ENCODE data around the gene CD48.
A peak's percentile ranks its signal among the peaks of the same experiment; 100 is the strongest.

Gene CD48

DNA sequence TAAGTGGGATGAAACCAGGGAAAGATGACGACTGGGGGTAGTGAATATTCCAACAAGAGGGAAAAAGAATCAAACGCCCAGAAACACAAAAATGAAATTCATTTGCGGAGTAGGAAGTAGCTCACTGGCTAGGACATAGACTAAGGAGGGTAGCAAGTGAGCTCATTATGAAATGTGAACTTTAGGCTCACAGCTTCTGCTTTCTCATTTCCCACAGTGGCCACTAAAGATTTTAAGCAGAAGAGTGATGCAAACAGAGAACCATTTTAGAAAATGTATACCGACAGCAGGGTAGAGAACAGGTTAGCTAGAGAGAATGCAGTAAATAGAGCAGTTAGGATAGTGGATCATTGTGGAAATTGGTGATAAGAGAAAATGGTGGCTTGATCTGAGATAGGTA is 3.5 kb downstream of the CD48 start:
- peaks cover 75% of the 10 kb centered on the region for H3K79me2 ChIP-seq (ENCODE audit: insufficient read depth, low read length)
- peaks cover 82% of the 10 kb centered on the region for H3K4me1 ChIP-seq (ENCODE audit: insufficient read depth, low read length, poor library complexity, severe bottlenecking)
- peak overlapping the region; percentile 82 for H3K4me3 ChIP-seq (ENCODE audit: low read length, poor library complexity, severe bottlenecking)

DNA sequence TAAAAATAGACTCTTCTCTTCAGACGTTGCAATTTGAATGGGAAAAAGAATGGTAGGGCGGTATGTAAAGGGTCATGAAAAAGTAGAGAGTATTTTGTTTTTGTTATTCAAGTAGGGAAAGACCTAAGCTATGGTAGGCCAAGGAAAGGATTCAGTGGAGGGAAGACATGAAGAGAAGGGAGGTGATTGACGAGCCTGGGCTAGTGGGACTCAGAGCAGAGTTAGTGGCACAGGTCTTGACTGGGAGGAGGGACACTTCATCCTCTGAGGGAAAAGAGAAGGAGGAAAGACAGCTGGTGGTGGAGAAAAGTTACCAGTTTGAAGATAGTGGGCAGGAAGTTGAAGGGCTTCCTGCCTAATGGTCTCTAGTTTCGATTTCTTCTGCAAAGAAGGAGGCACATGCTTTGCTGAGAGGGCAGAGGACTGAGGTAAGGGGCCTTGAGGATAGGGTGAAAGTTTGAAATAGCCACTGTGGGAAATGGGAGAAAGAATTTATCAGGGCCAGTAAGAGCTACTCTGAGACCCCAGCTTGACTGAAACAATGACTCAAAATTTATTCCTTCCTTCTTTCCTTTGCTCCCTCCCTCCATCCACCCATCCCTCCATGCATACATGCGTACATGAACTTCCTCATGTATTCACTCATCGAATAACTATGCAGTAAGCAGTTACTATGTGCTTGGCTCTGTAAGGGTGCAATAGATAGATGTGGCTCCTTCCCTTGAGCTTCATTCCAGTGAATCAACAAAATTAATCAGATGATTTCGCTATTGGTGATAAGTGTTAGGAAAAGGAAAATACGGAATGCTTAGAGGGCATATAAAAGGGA is 4.2 kb downstream of the CD48 start:
- H3K9ac ChIP-seq (ENCODE audit: low read depth, low read length, poor library complexity, severe bottlenecking) = peak overlapping the region; percentile 78
- TF ChIP-seq, protein P1, sequence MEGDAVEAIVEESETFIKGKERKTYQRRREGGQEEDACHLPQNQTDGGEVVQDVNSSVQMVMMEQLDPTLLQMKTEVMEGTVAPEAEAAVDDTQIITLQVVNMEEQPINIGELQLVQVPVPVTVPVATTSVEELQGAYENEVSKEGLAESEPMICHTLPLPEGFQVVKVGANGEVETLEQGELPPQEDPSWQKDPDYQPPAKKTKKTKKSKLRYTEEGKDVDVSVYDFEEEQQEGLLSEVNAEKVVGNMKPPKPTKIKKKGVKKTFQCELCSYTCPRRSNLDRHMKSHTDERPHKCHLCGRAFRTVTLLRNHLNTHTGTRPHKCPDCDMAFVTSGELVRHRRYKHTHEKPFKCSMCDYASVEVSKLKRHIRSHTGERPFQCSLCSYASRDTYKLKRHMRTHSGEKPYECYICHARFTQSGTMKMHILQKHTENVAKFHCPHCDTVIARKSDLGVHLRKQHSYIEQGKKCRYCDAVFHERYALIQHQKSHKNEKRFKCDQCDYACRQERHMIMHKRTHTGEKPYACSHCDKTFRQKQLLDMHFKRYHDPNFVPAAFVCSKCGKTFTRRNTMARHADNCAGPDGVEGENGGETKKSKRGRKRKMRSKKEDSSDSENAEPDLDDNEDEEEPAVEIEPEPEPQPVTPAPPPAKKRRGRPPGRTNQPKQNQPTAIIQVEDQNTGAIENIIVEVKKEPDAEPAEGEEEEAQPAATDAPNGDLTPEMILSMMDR (conservative IDR thresholded peaks at IDR 0.05; ENCODE audit: low read length) = no peak
- no peak for TF ChIP-seq EZH2phosphoT487 (IDR thresholded peaks at IDR 0.05; ENCODE audit: borderline replicate concordance)
- H3K4me3 ChIP-seq (ENCODE audit: low read length, poor library complexity, severe bottlenecking) = peak overlapping the region; percentile 82
- H3K9me2 ChIP-seq (replicated peaks; ENCODE audit: low read depth, low read length) = no peaks in the 10 kb centered on the region
- 0 out of 2 replicates have a peak, but pooled peaks cover 7% of the 10 kb centered on the region for H3F3A ChIP-seq (ENCODE audit: low read depth)
- H3K27me3 ChIP-seq (ENCODE audit: insufficient read depth, low read length, poor library complexity, severe bottlenecking) = no peaks in the 10 kb centered on the region
- H2AFZ ChIP-seq (ENCODE audit: low read length) = no peak overlapping the region
- no peaks in the 10 kb centered on the region for H3K9me3 ChIP-seq (ENCODE audit: insufficient read depth, low read depth, low read length)
- no peaks in the 10 kb centered on the region for H4K20me1 ChIP-seq (ENCODE audit: insufficient read depth, low read length, poor library complexity, severe bottlenecking)
- H3K36me3 ChIP-seq (ENCODE audit: insufficient read depth, low read length) = no peaks in the 10 kb centered on the region
- peaks cover 80% of the 10 kb centered on the region for H3K79me2 ChIP-seq (ENCODE audit: insufficient read depth, low read length)
- H3K4me1 ChIP-seq (ENCODE audit: insufficient read depth, low read length, poor library complexity, severe bottlenecking) = peaks cover 76% of the 10 kb centered on the region
- H3K4me2 ChIP-seq (ENCODE audit: low read depth, low read length, poor library complexity, severe bottlenecking) = peak overlapping the region; percentile 95

More for the DNA sequence above, 3.5 kb downstream of the CD48 start:
- Histone ChIP-seq H2AFZ (ENCODE audit: low read length) (no peak overlapping the region), H3K36me3 (ENCODE audit: insufficient read depth, low read length) (no peaks in the 10 kb centered on the region), H3K9me2 (replicated peaks; ENCODE audit: low read depth, low read length) (no peaks in the 10 kb centered on the region), H3K9ac (ENCODE audit: low read depth, low read length, poor library complexity, severe bottlenecking) (peak overlapping the region; percentile 78), H3K4me2 (ENCODE audit: low read depth, low read length, poor library complexity, severe bottlenecking) (peak overlapping the region; percentile 95), H4K20me1 (ENCODE audit: insufficient read depth, low read length, poor library complexity, severe bottlenecking) (no peaks in the 10 kb centered on the region), H3K9me3 (ENCODE audit: insufficient read depth, low read depth, low read length) (no peaks in the 10 kb centered on the region), H3F3A (ENCODE audit: low read depth) (0 out of 2 replicates have a peak, but pooled peaks cover 7% of the 10 kb centered on the region), H3K27me3 (ENCODE audit: insufficient read depth, low read length, poor library complexity, severe bottlenecking) (no peaks in the 10 kb centered on the region)
- TF ChIP-seq, protein P1 (conservative IDR thresholded peaks at IDR 0.05; ENCODE audit: low read length) = no peak
- no peak for TF ChIP-seq EZH2phosphoT487 (IDR thresholded peaks at IDR 0.05; ENCODE audit: borderline replicate concordance)

DNA sequence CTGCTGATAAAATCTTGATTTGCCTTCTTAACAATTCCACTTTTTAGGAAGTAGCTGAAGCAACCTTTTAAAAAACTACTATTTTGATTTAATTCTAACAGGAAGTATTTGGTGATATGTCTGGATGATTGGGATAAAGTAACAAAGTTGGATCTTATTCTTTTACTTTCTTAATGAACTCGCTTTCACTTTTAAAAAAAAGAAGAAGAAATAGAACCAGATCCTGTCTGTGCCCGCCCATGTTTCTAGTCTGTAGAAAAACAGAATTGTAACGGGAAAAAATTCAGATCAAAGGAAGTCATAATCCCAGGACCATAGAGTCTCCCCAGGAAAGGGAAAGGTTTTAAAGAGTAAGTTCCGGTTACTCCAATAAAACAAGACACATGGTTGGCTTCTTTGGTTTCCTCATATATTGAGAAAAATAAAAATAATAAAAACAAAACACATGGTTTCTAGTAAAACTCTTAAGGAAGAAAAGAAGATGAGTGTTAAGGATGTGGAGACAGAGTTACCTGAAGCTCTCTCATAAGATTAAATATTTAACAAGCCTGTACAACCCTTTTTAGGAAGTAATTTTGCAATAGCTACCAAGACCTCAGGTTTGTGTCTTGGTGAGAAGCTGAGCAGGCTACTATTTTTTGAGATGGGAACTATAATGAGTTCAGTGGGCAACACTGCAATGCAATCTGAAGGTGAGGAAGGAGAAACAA is 4.9 kb downstream of the CD48 start:
- peak overlapping the region; percentile 78 for H3K9ac ChIP-seq (ENCODE audit: low read depth, low read length, poor library complexity, severe bottlenecking)
- no peak overlapping the region for H2AFZ ChIP-seq (ENCODE audit: low read length)
- no peaks in the 10 kb centered on the region for H3K27me3 ChIP-seq (ENCODE audit: insufficient read depth, low read length, poor library complexity, severe bottlenecking)
- TF ChIP-seq EZH2phosphoT487 (IDR thresholded peaks at IDR 0.05; ENCODE audit: borderline replicate concordance) = no peak
- TF ChIP-seq, protein P1 (conservative IDR thresholded peaks at IDR 0.05; ENCODE audit: low read length) = no peak
- H3F3A ChIP-seq (ENCODE audit: low read depth) = 0 out of 2 replicates have a peak, but pooled peaks cover 7% of the 10 kb centered on the region
- H3K4me3 ChIP-seq (ENCODE audit: low read length, poor library complexity, severe bottlenecking) = peak overlapping the region; percentile 82
- H3K9me3 ChIP-seq (ENCODE audit: insufficient read depth, low read depth, low read length) = no peaks in the 10 kb centered on the region
- peaks cover 69% of the 10 kb centered on the region for H3K4me1 ChIP-seq (ENCODE audit: insufficient read depth, low read length, poor library complexity, severe bottlenecking)
- peak overlapping the region; percentile 95 for H3K4me2 ChIP-seq (ENCODE audit: low read depth, low read length, poor library complexity, severe bottlenecking)
- H3K36me3 ChIP-seq (ENCODE audit: insufficient read depth, low read length) = no peaks in the 10 kb centered on the region
- H4K20me1 ChIP-seq (ENCODE audit: insufficient read depth, low read length, poor library complexity, severe bottlenecking) = no peaks in the 10 kb centered on the region
- H3K9me2 ChIP-seq (replicated peaks; ENCODE audit: low read depth, low read length) = no peaks in the 10 kb centered on the region
- peaks cover 86% of the 10 kb centered on the region for H3K79me2 ChIP-seq (ENCODE audit: insufficient read depth, low read length)
